PFSK-1 (cell line): Measurements from ENCODE around the gene CACNA1S.

Experiments
- FOXP2 ChIP-seq: optimal IDR thresholded peaks from 2 replicates; pipeline ENCODE3; 2011; ENCODE audit warnings: borderline replicate concordance, control low read depth, inconsistent platforms; ENCODE audit not compliant: insufficient read depth; ENCODE audit errors: extremely low read length, extremely low read depth
- POLR2AphosphoS5 ChIP-seq: IDR thresholded peaks from 2 replicates; pipeline ENCODE4 v1.6.1; 2012; ENCODE audit warnings: low read depth, mild to moderate bottlenecking, control low read depth, low read length, moderate library complexity
- SIN3A ChIP-seq: IDR thresholded peaks from 2 replicates; pipeline ENCODE4 v1.6.1; 2012; ENCODE audit warnings: mild to moderate bottlenecking, low read length, moderate library complexity, borderline replicate concordance; ENCODE audit not compliant: insufficient read depth
- TAF1 ChIP-seq: IDR thresholded peaks from 2 replicates; pipeline ENCODE4 v1.6.1; 2012; ENCODE audit warnings: low read length, control low read depth, borderline replicate concordance; ENCODE audit not compliant: insufficient read depth
- TF ChIP-seq, protein P1 (sequence below), 2 experiments: IDR thresholded peaks; 2 replicates each; pipeline versions ENCODE4 v1.6.1 to v1.8.0; 2011 to 2012; ENCODE audit warnings: low read depth in 2 of 2, low read length in 2 of 2, control low read depth in 1 of 2, inconsistent platforms in 1 of 2, mild to moderate bottlenecking in 1 of 2, moderate library complexity in 1 of 2; ENCODE audit not compliant: insufficient read depth in 1 of 2

The CACNA1S gene

DNA sequence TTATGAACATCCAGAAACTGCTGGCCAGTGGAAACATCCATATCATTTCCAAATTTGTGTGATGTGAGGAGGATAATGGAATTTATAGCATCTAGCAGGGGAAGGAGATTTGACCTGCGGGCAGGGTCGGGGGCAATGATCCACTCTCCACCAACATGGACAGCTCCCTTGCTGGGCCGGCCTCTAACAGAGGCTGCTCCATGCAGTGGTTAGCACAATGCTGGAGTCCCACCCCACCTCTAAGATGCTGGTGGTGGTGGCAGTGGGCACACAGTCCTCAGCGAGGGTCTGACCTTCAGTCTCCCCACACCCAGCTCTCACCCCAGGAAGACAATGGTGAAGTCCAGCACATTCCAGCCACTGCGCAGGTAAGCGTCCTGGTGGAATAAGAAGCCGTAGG is 18.7 kb downstream of the CACNA1S start:
- TF ChIP-seq FOXP2 (no peak), SIN3A (no peak), POLR2AphosphoS5 (no peak), TAF1 (no peak)
- TF ChIP-seq, protein P1, sequence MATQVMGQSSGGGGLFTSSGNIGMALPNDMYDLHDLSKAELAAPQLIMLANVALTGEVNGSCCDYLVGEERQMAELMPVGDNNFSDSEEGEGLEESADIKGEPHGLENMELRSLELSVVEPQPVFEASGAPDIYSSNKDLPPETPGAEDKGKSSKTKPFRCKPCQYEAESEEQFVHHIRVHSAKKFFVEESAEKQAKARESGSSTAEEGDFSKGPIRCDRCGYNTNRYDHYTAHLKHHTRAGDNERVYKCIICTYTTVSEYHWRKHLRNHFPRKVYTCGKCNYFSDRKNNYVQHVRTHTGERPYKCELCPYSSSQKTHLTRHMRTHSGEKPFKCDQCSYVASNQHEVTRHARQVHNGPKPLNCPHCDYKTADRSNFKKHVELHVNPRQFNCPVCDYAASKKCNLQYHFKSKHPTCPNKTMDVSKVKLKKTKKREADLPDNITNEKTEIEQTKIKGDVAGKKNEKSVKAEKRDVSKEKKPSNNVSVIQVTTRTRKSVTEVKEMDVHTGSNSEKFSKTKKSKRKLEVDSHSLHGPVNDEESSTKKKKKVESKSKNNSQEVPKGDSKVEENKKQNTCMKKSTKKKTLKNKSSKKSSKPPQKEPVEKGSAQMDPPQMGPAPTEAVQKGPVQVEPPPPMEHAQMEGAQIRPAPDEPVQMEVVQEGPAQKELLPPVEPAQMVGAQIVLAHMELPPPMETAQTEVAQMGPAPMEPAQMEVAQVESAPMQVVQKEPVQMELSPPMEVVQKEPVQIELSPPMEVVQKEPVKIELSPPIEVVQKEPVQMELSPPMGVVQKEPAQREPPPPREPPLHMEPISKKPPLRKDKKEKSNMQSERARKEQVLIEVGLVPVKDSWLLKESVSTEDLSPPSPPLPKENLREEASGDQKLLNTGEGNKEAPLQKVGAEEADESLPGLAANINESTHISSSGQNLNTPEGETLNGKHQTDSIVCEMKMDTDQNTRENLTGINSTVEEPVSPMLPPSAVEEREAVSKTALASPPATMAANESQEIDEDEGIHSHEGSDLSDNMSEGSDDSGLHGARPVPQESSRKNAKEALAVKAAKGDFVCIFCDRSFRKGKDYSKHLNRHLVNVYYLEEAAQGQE (IDR thresholded peaks at IDR 0.05; ENCODE audit: insufficient read depth in 1 of 2, low read depth in 2 of 2, low read length in 2 of 2): no peak

DNA sequence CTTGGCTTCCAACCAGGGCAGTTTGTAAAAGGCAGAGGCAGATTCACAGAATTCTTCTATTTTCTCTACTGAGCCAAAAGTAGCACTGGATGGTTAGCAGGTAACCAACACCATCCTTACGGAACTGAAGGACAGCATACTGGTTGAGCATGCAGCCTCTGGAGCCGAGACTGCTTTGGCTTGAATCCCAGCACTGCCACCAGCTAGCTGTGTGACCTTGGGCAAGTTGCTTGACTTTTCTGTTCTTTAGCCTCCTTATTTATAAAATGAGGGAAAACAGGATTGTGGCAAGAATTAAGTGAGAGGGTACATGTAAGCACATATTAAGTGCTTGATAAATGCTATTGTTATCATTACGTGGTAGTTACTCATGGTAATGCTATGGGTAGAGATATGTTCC is 19.5 kb downstream of the CACNA1S start:
- TF ChIP-seq, protein P1 (IDR thresholded peaks at IDR 0.05; ENCODE audit: insufficient read depth in 1 of 2, low read depth in 2 of 2, low read length in 2 of 2): no peak
- no peak for TF ChIP-seq FOXP2
- no peak for TF ChIP-seq POLR2AphosphoS5
- TF ChIP-seq SIN3A: no peak
- TF ChIP-seq TAF1: no peak

DNA sequence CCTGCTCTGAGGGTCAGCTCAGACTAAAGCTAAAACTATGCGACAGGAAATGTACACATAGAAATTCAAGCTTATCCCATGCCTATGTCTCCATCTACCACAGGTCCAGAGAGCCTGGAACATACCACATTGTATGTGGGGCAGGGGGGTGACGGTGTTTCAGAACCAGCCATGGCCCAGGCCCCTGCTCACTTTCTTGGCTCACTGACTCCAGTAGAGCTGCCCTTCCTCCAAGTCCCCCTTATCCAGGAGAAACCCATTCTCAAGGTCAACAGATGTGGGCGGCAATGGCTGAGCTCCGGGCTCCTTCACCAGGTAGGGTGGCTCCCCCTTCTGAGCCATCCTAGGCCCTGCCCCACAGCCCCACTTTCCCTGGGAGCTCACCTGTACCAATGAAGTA is 21.0 kb downstream of the CACNA1S start:
- TF ChIP-seq POLR2AphosphoS5 (no peak), TAF1 (no peak), FOXP2 (no peak), SIN3A (no peak)
- TF ChIP-seq, protein P1 (IDR thresholded peaks at IDR 0.05; ENCODE audit: insufficient read depth in 1 of 2, low read depth in 2 of 2, low read length in 2 of 2): no peak

DNA sequence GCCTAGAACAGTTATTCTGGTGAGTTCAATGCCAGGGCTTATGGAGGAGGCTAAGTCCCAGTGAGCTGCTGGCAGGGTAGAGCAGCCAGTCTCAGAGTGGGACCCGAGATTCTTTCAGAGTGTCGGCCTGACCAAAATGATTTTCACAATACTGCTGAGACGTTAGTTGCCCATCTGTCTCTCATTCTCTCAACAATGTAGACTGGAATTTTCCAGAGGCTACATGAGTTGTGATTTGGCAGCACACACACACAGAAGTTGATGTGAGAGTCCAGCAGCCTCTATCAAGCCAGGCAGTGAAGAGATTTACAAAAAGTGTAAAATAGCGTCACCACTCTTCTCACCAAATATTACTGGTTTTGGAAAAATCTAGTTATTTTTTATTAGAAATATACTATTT is 21.7 kb downstream of the CACNA1S start:
- no peak for TF ChIP-seq TAF1
- no peak for TF ChIP-seq FOXP2
- no peak for TF ChIP-seq SIN3A
- TF ChIP-seq, protein P1 (IDR thresholded peaks at IDR 0.05; ENCODE audit: insufficient read depth in 1 of 2, low read depth in 2 of 2, low read length in 2 of 2): no peak
- no peak for TF ChIP-seq POLR2AphosphoS5

DNA sequence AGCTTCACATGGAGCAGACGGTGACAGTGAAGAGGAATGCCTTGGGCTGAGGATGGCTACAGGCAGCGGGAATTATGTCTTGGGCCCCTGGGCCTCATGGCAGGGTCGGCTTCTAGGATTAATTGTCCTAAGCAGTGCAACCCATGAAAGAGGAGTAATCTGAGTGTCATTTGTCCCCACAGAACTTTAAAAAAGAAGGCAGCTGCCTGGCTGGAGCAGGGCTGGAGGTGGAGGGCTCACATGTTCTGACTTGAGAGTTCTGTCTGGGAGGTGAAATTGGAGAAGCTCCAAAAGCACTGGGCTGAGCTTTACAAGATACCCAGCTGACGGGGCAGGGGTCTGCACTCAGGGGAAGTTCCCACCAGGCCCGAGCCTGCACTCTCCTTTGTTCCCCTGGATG is 22.6 kb downstream of the CACNA1S start:
- TF ChIP-seq, protein P1 (IDR thresholded peaks at IDR 0.05; ENCODE audit: insufficient read depth in 1 of 2, low read depth in 2 of 2, low read length in 2 of 2): no peak
- TF ChIP-seq SIN3A (no peak), FOXP2 (no peak), TAF1 (no peak), POLR2AphosphoS5 (no peak)
